Astrocyte of the hippocampus (primary cell): Measurements from ENCODE around the gene CSNK2A2.

ENCODE experiments used
- DNase-seq: peaks from one replicate; pipeline ENCODE4 v3.0.0; 2011; ENCODE audit warnings: low read depth, low spot score

CSNK2A2 gene

DNA sequence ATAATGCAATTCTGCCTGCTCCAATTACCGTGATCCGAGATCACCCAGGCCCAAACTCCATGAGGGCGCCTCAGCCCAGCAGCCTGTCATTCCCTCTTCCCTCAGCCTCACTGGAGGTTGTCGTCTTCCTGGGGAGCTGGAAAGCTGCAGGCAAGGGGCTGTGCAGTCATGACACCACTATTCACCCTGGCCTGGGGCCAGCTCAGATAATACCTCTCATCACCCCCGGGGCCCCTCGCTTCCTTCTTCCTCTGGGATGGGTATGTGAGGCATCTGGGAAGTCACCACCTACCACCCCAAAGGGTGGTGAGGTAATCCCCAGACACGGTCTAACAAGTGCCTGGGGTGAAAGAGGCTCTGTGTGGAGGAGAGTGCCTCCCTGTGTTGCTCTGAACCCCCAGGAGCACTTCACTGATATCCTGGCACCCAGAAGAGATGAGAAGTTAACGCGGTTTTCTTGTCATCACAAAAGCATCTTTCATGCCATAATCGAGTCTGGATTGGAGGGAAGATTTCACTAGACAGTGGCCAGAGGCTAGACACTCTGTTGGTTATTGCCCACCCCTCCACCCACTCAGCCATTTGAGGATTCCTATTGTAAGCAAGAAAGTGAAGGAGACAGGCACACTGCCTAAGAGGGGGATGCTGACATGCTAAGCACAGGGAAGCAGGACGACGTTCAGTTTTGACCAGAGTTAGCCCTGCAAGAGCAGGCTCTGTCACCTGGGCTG, 87.2 kb downstream of the CSNK2A2 start:
- no peak for DNase-seq

DNA sequence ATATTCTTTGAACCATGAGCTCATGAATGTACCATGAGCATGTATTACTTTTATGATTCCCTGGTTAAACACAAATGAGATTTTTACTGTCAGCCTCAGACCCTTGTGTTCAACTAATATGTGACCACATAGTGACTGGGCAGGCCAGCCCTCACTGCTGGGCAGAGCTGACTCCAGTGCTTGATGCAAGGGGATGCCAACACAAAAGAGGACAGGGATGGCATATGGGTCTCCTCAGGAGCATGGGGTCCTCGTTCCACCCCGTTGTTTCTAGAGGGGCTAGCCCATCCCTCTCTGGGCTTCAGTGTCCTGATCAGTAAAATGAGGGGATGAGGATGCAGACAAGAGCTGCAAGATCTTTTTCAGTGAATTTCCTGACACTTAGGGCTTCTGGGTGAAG, 88.0 kb downstream of the CSNK2A2 start:
- DNase-seq, result no peak

DNA sequence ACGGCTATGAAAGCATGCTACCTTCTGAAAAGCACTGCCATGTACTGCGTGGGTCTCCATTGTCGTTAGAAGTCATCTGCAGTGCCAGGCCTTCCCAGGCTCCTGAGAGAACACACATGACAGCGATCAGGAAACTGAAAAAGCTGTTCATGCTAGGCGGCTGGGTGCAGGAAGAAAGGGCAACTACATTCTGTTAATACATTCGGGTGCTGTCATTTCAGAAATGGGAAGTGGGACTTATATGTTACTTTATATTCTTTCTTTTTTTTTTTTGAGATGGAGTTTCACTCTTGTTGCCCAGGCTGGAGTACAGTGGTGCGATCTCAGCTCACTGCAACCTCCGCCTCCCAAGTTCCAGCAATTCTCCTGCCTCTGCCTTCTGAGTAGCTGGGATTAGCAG, 88.6 kb downstream of the CSNK2A2 start:
- no peak for DNase-seq
